ENCODE measurements around the gene MFAP2. TPM values are rescaled to one million over a fixed set of nuclear protein-coding genes. Genes with fewer than 3 reads are reported as not detected.
"Not testable (repeated sequence)": the region's sequence is repeated elsewhere in the genome, so short reads cannot be mapped to it uniquely, and the experiment has no call there.

Gene MFAP2
- total RNA-seq, 4 donors from 2014 or later = 1.4 to 21.1 (median 9.1) TPM

- Histone ChIP-seq H3K27me3 (no peaks in the 10 kb centered on the region), H3K9me3 (no peaks in the 10 kb centered on the region), H3K27ac (no peak overlapping the region), H3K36me3 (peaks cover 0 to 8% of the 10 kb centered on the region in 2 donors), H3K4me3 (replicated peaks in 1 of 3) (no peak overlapping the region), H3K4me1 (peaks cover 12 to 15% of the 10 kb centered on the region in 2 donors)
- intact Hi-C loops (cut with DNase I) = loop anchor here (5.0 kb wide), 1 partner anchor 64 kb away; no protein-coding TSS in a partner anchor
- WGBS, 2 donors = 92 to 100% methylated on average over 14 to 21 of the region's 21 CpGs
- no peak for TF ChIP-seq POLR2A (IDR thresholded peaks at IDR 0.05)
- TF ChIP-seq CTCF (IDR thresholded peaks at IDR 0.05) = no peak
- no peak for DNase-seq
Observed at GRCh38 chr1:16967962-16968361, 12.5 kb downstream of the MFAP2 start.

GRCh38 chr1:16967095-16967575, 13.3 kb downstream of the MFAP2 start:
- intact Hi-C loops (cut with DNase I) = loop anchor here (5.0 kb wide), 1 partner anchor 65 kb away; no protein-coding TSS in a partner anchor
- H3K4me1 ChIP-seq = peaks cover 12 to 15% of the 10 kb centered on the region in 2 donors
- DNase-seq = peak; percentile 82 to 83
- WGBS, 2 donors = 2 to 9% methylated on average over 3 to 7 of the region's 7 CpGs
- TF ChIP-seq POLR2A (IDR thresholded peaks at IDR 0.05) (no peak), CTCF (IDR thresholded peaks at IDR 0.05) (no peak)
- H3K27me3 ChIP-seq = no peaks in the 10 kb centered on the region
- no peak overlapping the region for H3K27ac ChIP-seq
- H3K4me3 ChIP-seq (replicated peaks in 1 of 3) = no peak overlapping the region
- no peaks in the 10 kb centered on the region for H3K9me3 ChIP-seq
- peaks cover 0 to 8% of the 10 kb centered on the region in 2 donors for H3K36me3 ChIP-seq

DNA sequence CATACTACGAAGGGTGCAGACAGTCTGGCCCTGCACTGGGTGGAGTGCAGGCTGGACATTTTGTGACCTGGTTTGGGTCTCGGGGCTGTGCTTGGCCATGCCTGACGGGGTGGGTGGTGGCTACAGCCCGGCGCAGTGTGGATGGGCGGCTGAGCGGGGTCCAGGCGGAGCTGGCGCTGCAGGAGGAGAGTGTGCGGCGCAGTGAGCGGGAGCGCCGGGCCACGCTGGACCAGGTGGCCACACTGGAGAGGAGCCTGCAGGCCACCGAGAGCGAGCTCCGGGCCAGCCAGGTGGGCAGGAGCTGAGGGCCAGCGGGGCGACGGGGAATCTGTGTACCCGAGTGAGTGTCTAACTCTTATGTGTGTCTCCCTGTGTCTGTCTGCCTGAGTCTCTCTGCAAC, 14.1 kb downstream of the MFAP2 start:
- no peak overlapping the region for H3K27ac ChIP-seq
- 96 to 98% methylated on average over 19 to 21 of the region's 22 CpGs for WGBS, 2 donors

DNA sequence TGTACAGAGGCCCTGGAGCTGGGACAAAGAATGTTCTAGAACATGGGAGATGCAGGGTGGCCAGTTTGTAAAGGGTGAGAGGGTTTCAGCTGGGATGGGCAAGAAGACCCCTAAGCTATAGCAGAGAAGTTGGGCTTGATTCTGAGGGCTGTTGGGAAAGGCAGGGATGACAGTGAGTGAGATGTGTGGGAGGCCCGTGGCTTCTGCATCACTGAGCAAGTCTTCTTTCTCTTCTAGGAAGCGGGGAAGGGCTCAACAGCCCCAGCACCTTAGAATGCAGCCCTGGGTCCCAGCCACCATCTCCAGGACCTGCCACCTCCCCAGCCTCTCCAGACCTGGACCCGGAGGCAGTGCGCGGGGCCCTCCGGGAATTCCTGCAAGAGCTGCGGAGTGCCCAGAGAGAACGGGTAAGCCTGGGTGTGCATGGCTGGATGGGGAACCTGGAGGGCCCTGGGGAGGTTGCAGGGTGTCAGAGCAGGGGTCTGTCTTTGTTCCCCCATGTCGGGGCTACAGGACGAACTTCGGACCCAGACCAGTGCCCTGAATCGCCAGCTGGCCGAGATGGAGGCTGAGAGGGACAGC, 14.8 kb downstream of the MFAP2 start:
- intact Hi-C loops (cut with DNase I) = loop anchor here (5.0 kb wide), 1 partner anchor 67 kb away; no protein-coding TSS in a partner anchor
- H3K27ac ChIP-seq = no peak overlapping the region
- no peaks in the 10 kb centered on the region for H3K27me3 ChIP-seq
- peaks cover 12 to 21% of the 10 kb centered on the region in 2 donors for H3K4me1 ChIP-seq
- 93 to 94% methylated on average over 5 to 13 of the region's 13 CpGs for WGBS, 2 donors
- no peak overlapping the region for H3K4me3 ChIP-seq (replicated peaks in 1 of 3)
- no peak for TF ChIP-seq POLR2A (IDR thresholded peaks at IDR 0.05)
- TF ChIP-seq CTCF (IDR thresholded peaks at IDR 0.05) = no peak
- no peak for DNase-seq
- H3K9me3 ChIP-seq = no peaks in the 10 kb centered on the region
- peaks cover 0 to 8% of the 10 kb centered on the region in 2 donors for H3K36me3 ChIP-seq

More for the DNA sequence above, 14.1 kb downstream of the MFAP2 start:
- peaks cover 12 to 18% of the 10 kb centered on the region in 2 donors for H3K4me1 ChIP-seq
- DNase-seq = no peak
- no peaks in the 10 kb centered on the region for H3K27me3 ChIP-seq
- intact Hi-C loops (cut with DNase I) = loop anchor here (5.0 kb wide), 1 partner anchor 66 kb away; no protein-coding TSS in a partner anchor
- TF ChIP-seq CTCF (IDR thresholded peaks at IDR 0.05) (no peak), POLR2A (IDR thresholded peaks at IDR 0.05) (no peak)
- no peaks in the 10 kb centered on the region for H3K9me3 ChIP-seq
- peaks cover 0 to 8% of the 10 kb centered on the region in 2 donors for H3K36me3 ChIP-seq
- H3K4me3 ChIP-seq (replicated peaks in 1 of 3) = no peak overlapping the region

- intact Hi-C loops (cut with DNase I); H3K9me3 ChIP-seq; H3K4me3 ChIP-seq (replicated peaks in 1 of 3); DNase-seq; H3K36me3 ChIP-seq; H3K27me3 ChIP-seq; H3K27ac ChIP-seq: not testable (repeated sequence)
- 98% methylated on average over 4 of the region's 4 CpGs for WGBS, 2 donors
- H3K4me1 ChIP-seq = peaks cover 12 to 21% of the 10 kb centered on the region in 2 donors
Observed at GRCh38 chr1:16964169-16964568, 16.3 kb downstream of the MFAP2 start.
